HCT116 (cell line): Measurements from ENCODE around the gene TAF10. TPM values are rescaled to one million over a fixed set of nuclear protein-coding genes. Genes with fewer than 3 reads are reported as not detected.

Source experiments
- ATAC-seq: fragments of 200-7000 bp; cut with Tn5 transposase; 2 replicates; pipeline ENCODE4 v1.9.1; 2020; ENCODE audit warnings: mild to moderate bottlenecking, moderate library complexity
- BruUV-seq: library from RNA; stranded (reverse); fragments of 400-500 nt; replicated peaks from 2 replicates; lab custom pipeline; 2021; lab: Mats Ljungman, UMichigan
- CTCF ChIA-PET: fragments of 300-600 bp; sonication (Branson Sonifier 250); formaldehyde crosslinking; loops from one replicate; lab custom pipeline; 2021; ENCODE audit warnings: antibody characterized with exemption; lab: Charles Lee
- POLR2A ChIA-PET: fragments of 300-600, 350-600 bp; sonication (Branson Sonifier 250); formaldehyde crosslinking; loops from one replicate; lab custom pipeline; 2021; ENCODE audit warnings: antibody characterized with exemption; lab: Charles Lee
- RAD21 ChIA-PET, 2 experiments: fragments of 300-600 bp; sonication (Branson Sonifier 250); formaldehyde crosslinking; loops; one replicate each; lab custom pipeline; 2023; ENCODE audit warnings: low total read pairs in 2 of 2; ENCODE audit not compliant: uncharacterized antibody in 2 of 2, unreplicated experiment in 2 of 2, low non-redundant PET in 1 of 2; lab: Charles Lee
- DNase-seq: peaks from one replicate; pipeline ENCODE4 v3.0.0-alpha.2; 2010; ENCODE audit warnings: low read depth, low spot score
- H2AFZ ChIP-seq: fragments of 200-600 bp; shearing (Covaris generic), sonication (generic); 2 replicates; pipeline ENCODE4 v1.6.1; 2017; ENCODE audit warnings: low read depth, mixed run types, mixed read lengths, antibody characterized with exemption, low read length; ENCODE audit not compliant: poor library complexity, severe bottlenecking
- H3K27ac ChIP-seq: 2 replicates; pipeline ENCODE4 v1.5.1; 2012; ENCODE audit warnings: low read depth, low read length
- H3K27me3 ChIP-seq: fragments of 200-600 bp; sonication (generic); 2 replicates; pipeline ENCODE4 v1.6.1; 2016; ENCODE audit warnings: mixed run types, low read length, mixed read lengths; ENCODE audit not compliant: insufficient read depth
- H3K36me3 ChIP-seq, 2 experiments: fragments of 200-500 bp in 1 of 2; fragments of 200-600 bp in 1 of 2; sonication (Bioruptor generic) in 1 of 2; sonication (generic) in 1 of 2; 2 replicates each; pipeline versions ENCODE4 v1.5.1 to v1.6.1; 2014 to 2016; ENCODE audit warnings: low read length in 2 of 2, inconsistent platforms in 1 of 2, mixed read lengths in 1 of 2, mixed run types in 1 of 2; ENCODE audit not compliant: insufficient read depth in 2 of 2, control insufficient read depth in 1 of 2
- H3K4me1 ChIP-seq, 2 experiments: fragments of 200-600 bp in 1 of 2; sonication (generic) in 1 of 2; 2 replicates each; pipeline versions ENCODE4 v1.5.1 to v1.6.1; 2012 to 2017; ENCODE audit warnings: low read length in 2 of 2, inconsistent platforms in 1 of 2, mild to moderate bottlenecking in 1 of 2, mixed read lengths in 1 of 2, mixed run types in 1 of 2, moderate library complexity in 1 of 2; ENCODE audit not compliant: insufficient read depth in 2 of 2, control insufficient read depth in 1 of 2
- H3K4me2 ChIP-seq: fragments of 200-600 bp; sonication (generic); 2 replicates; pipeline ENCODE4 v1.6.1; 2017; ENCODE audit warnings: mixed run types, low read length, mixed read lengths
- H3K4me3 ChIP-seq, 2 experiments: fragments of 200-600 bp in 1 of 2; sonication (generic) in 1 of 2; replicated peaks in 1 of 2; 2 replicates each; pipeline ENCODE4 v1.5.1; 2011 to 2016; ENCODE audit warnings: low read length in 2 of 2, control low read depth in 1 of 2, low read depth in 1 of 2, mild to moderate bottlenecking in 1 of 2, mixed read lengths in 1 of 2, mixed run types in 1 of 2
- H3K79me2 ChIP-seq: fragments of 200-600 bp; sonication (generic); 2 replicates; pipeline ENCODE4 v1.6.1; 2017; ENCODE audit warnings: mild to moderate bottlenecking, mixed run types, low read length, moderate library complexity, mixed read lengths; ENCODE audit not compliant: insufficient read depth
- H3K9ac ChIP-seq: fragments of 200-600 bp; sonication (generic); 2 replicates; pipeline ENCODE4 v1.6.1; 2016; ENCODE audit warnings: low read length, mixed read lengths
- H3K9me2 ChIP-seq: fragments of 200-600 bp; sonication (generic), shearing (Covaris generic); 2 replicates; pipeline ENCODE4 v1.6.1; 2017; ENCODE audit warnings: mixed run types, mild to moderate bottlenecking, moderate library complexity; ENCODE audit not compliant: insufficient read depth
- H3K9me3 ChIP-seq, 2 experiments: fragments of 200-500 bp in 1 of 2; fragments of 200-600 bp in 1 of 2; sonication (Bioruptor generic) in 1 of 2; sonication (generic) in 1 of 2; 2 replicates each; pipeline ENCODE4 v1.6.1; 2014 to 2017; ENCODE audit warnings: low read length in 2 of 2, mixed read lengths in 2 of 2, inconsistent platforms in 1 of 2, low read depth in 1 of 2, mild to moderate bottlenecking in 1 of 2, mixed run types in 1 of 2, moderate library complexity in 1 of 2; ENCODE audit not compliant: control insufficient read depth in 1 of 2, insufficient read depth in 1 of 2
- H4K20me1 ChIP-seq: fragments of 200-600 bp; sonication (generic), shearing (Covaris generic); 2 replicates; pipeline ENCODE4 v1.6.1; 2017; ENCODE audit warnings: mixed run types, mild to moderate bottlenecking, moderate library complexity; ENCODE audit not compliant: insufficient read depth
- ATF3 ChIP-seq: IDR thresholded peaks from 2 replicates; pipeline ENCODE4 v1.6.1; 2012
- CBX3 ChIP-seq: IDR thresholded peaks from 2 replicates; pipeline ENCODE4 v1.6.1; 2012; ENCODE audit warnings: low read depth
- CEBPB ChIP-seq: IDR thresholded peaks from 2 replicates; pipeline ENCODE4 v1.6.1; 2012; ENCODE audit warnings: low read depth
- CTCF ChIP-seq, 3 experiments: fragments of 200-600 bp in 1 of 3; sonication (generic) in 1 of 3; IDR thresholded peaks in 2 of 3; conservative IDR thresholded peaks in 1 of 3; 2 replicates each; pipeline ENCODE4 v1.5.1; 2012 to 2017; ENCODE audit warnings: low read depth in 2 of 3, low read length in 2 of 3, antibody characterized with exemption in 1 of 3, borderline replicate concordance in 1 of 3, control low read depth in 1 of 3, mild to moderate bottlenecking in 1 of 3, mixed read lengths in 1 of 3, mixed run types in 1 of 3, moderate library complexity in 1 of 3; ENCODE audit not compliant: insufficient read depth in 1 of 3
- EGR1 ChIP-seq: IDR thresholded peaks from 2 replicates; pipeline ENCODE4 v1.6.1; 2012; ENCODE audit warnings: low read depth
- ELF1 ChIP-seq: IDR thresholded peaks from 2 replicates; pipeline ENCODE4 v1.6.1; 2012; ENCODE audit warnings: low read depth, borderline replicate concordance
- EZH2 ChIP-seq: fragments of 200-600 bp; sonication (generic); IDR thresholded peaks from 2 replicates; pipeline ENCODE4 v1.6.1; 2017; ENCODE audit warnings: antibody characterized with exemption, mixed run types
- JUND ChIP-seq: IDR thresholded peaks from 2 replicates; pipeline ENCODE4 v1.6.1; 2012
- MAX ChIP-seq: IDR thresholded peaks from 2 replicates; pipeline ENCODE4 v1.6.1; 2012
- POLR2A ChIP-seq: IDR thresholded peaks from 2 replicates; pipeline ENCODE4 v1.7.0; 2011; ENCODE audit warnings: borderline replicate concordance; ENCODE audit not compliant: insufficient read depth, insufficient read length; ENCODE audit errors: extremely low read depth
- POLR2AphosphoS5 ChIP-seq: IDR thresholded peaks from 2 replicates; pipeline ENCODE4 v1.6.1; 2011; ENCODE audit warnings: mild to moderate bottlenecking, low read depth, low read length, moderate library complexity
- RAD21 ChIP-seq: IDR thresholded peaks from 2 replicates; pipeline ENCODE4 v1.6.1; 2012; ENCODE audit warnings: low read depth, mild to moderate bottlenecking
- REST ChIP-seq: IDR thresholded peaks from 2 replicates; pipeline ENCODE4 v1.6.1; 2012; ENCODE audit warnings: low read depth
- SIN3A ChIP-seq: IDR thresholded peaks from 2 replicates; pipeline ENCODE4 v1.6.1; 2012; ENCODE audit warnings: low read depth
- SRF ChIP-seq: IDR thresholded peaks from 2 replicates; pipeline ENCODE4 v1.6.1; 2012; ENCODE audit warnings: low read depth
- TCF7L2 ChIP-seq: IDR thresholded peaks from 2 replicates; pipeline ENCODE4 v1.7.0; 2011; ENCODE audit warnings: borderline replicate concordance, inconsistent platforms; ENCODE audit not compliant: insufficient read depth, insufficient read length; ENCODE audit errors: extremely low read depth
- YY1 ChIP-seq: IDR thresholded peaks from 2 replicates; pipeline ENCODE4 v1.6.1; 2011; ENCODE audit warnings: low read length, low read depth, moderate library complexity, mild to moderate bottlenecking; ENCODE audit not compliant: insufficient replicate concordance; ENCODE audit errors: extremely low read depth
- ZFX ChIP-seq: fragments of 450-650 bp; IDR thresholded peaks from 2 replicates; pipeline ENCODE4 v1.6.1; 2017
- ZNF274 ChIP-seq: fragments of 200-500 bp; sonication (Bioruptor generic); IDR thresholded peaks from 2 replicates; pipeline ENCODE4 v1.6.1; 2014; ENCODE audit warnings: mild to moderate bottlenecking, low read depth, low read length, inconsistent platforms
- intact Hi-C: fragments of 100-400 bp; cut with micrococcal nuclease; formaldehyde crosslinking; loops from 2 replicates; pipeline ENCODE4 v1.10.0; 2022
- total RNA-seq: library from RNA; stranded (reverse); gene quantifications from one replicate; pipeline ENCODE4 v1.2.1, GENCODE V29; 2021; ENCODE audit not compliant: unreplicated experiment

Gene TAF10
- total RNA-seq, 1 experiment from 2014 or later: 151 TPM

GRCh38 chr11:6615046-6615445, 3.0 kb upstream of the TAF10 start:
- Histone ChIP-seq H3K9ac (no peak overlapping the region), H2AFZ (no peak overlapping the region), H3K36me3 (peaks cover 8 to 19% of the 10 kb centered on the region in 2 experiments; a peak in 3 of 4 replicates), H3K4me3 (no peak overlapping the region), H3K4me1 (peaks cover 12 to 39% of the 10 kb centered on the region in 2 experiments), H3K79me2 (peaks cover 28% of the 10 kb centered on the region), H3K27me3 (no peaks in the 10 kb centered on the region), H4K20me1 (no peaks in the 10 kb centered on the region), H3K9me3 (no peaks in the 10 kb centered on the region), H3K4me2 (no peak overlapping the region), H3K27ac (no peak overlapping the region), H3K9me2 (no peaks in the 10 kb centered on the region)
- intact Hi-C loops: no loop called here
- no peak for ATAC-seq
- no peak for DNase-seq
- RAD21 ChIA-PET: interaction anchor here in 1 of 2 experiments (0.5 kb wide), 1 partner anchor 684 kb away, joined by 3 read pairs; no protein-coding TSS in a partner anchor
- no TSS peak for BruUV-seq
- POLR2A ChIA-PET: no interaction called here
- CTCF ChIA-PET: no interaction called here
- TF ChIP-seq CBX3 (no peak), YY1 (no peak), REST (no peak), JUND (no peak), EGR1 (no peak), SRF (no peak), TCF7L2 (no peak), POLR2AphosphoS5 (no peak), CTCF (IDR thresholded peaks at IDR 0.05 in 2 of 3, conservative IDR thresholded peaks at IDR 0.05 in 1 of 3; ENCODE audit: borderline replicate concordance in 1 of 3, insufficient read depth in 1 of 3, low read depth in 2 of 3, low read length in 2 of 3) (no peak), ELF1 (no peak), EZH2 (no peak), SIN3A (no peak), MAX (no peak), ATF3 (no peak), ZFX (no peak), POLR2A (no peak), CEBPB (no peak), RAD21 (no peak), ZNF274 (no peak)
